GM21723 (cell line): ENCODE data around the gene ZNF324B.
A peak's percentile ranks its signal among the peaks of the same experiment; 100 is the strongest.
"Not testable (repeated sequence)": the region's sequence is repeated elsewhere in the genome, so short reads cannot be mapped to it uniquely, and the experiment has no call there.

Experiments
- ATAC-seq: cut with Tn5 transposase; IDR thresholded peaks from one replicate; pipeline ENCODE4 v1.9.1; 2021; ENCODE audit warnings: mild to moderate bottlenecking, moderate library complexity; ENCODE audit not compliant: unreplicated experiment

Gene ZNF324B

GRCh38 chr19:58453743-58454142, 2.3 kb downstream of the ZNF324B start:
- no peak for ATAC-seq

- no peak for ATAC-seq
Observed at GRCh38 chr19:58455306-58455705, 3.9 kb downstream of the ZNF324B start.

- no peak for ATAC-seq
Observed at GRCh38 chr19:58456111-58456510, 4.7 kb downstream of the ZNF324B start.

- ATAC-seq: no peak
Observed at GRCh38 chr19:58460039-58460438, 8.6 kb downstream of the ZNF324B start.

GRCh38 chr19:58466089-58466759, 14.8 kb downstream of the ZNF324B start:
- ATAC-seq: peak; percentile 18

GRCh38 chr19:58466760-58467589, 15.6 kb downstream of the ZNF324B start, which contains the start of gene ZNF324:
Gene ZNF324, plus strand, starts transcription at chr19:58467080. Its CDS starts 2,106 bp downstream, at chr19:58469186.
- peak; percentile 86 for ATAC-seq

GRCh38 chr19:58468216-58468839, 16.9 kb downstream of the ZNF324B start:
- no peak for ATAC-seq

- no peak for ATAC-seq
Observed at GRCh38 chr19:58469241-58470013, 18.0 kb downstream of the ZNF324B start.

GRCh38 chr19:58470837-58471543, 19.6 kb downstream of the ZNF324B start:
- ATAC-seq: not testable (repeated sequence)

GRCh38 chr19:58471736-58472135, 20.3 kb downstream of the ZNF324B start:
- no peak for ATAC-seq

- no peak for ATAC-seq
Observed at GRCh38 chr19:58473775-58474174, 22.4 kb downstream of the ZNF324B start.

- ATAC-seq: no peak
Observed at GRCh38 chr19:58474291-58474996, 23.0 kb downstream of the ZNF324B start.

- peak; percentile 6 for ATAC-seq
Observed at GRCh38 chr19:58474997-58475713, 23.7 kb downstream of the ZNF324B start.

GRCh38 chr19:58475714-58476497, 24.5 kb downstream of the ZNF324B start, which contains the start of gene ZNF446:
Gene ZNF446, plus strand, starts transcription at chr19:58476352. Its CDS starts 867 bp downstream, at chr19:58477219.
- ATAC-seq: peak; percentile 80

GRCh38 chr19:58476498-58477015, 25.1 kb downstream of the ZNF324B start:
- no peak for ATAC-seq

- no peak for ATAC-seq
Observed at GRCh38 chr19:58477130-58477529, 25.7 kb downstream of the ZNF324B start.

- ATAC-seq: no peak
Observed at GRCh38 chr19:58477871-58478270, 26.4 kb downstream of the ZNF324B start.

- no peak for ATAC-seq
Observed at GRCh38 chr19:58479303-58479702, 27.9 kb downstream of the ZNF324B start.
